ENCODE results near the gene INTS6. TPM values are rescaled to one million over a fixed set of nuclear protein-coding genes. Genes with fewer than 3 reads are reported as not detected.

Gene INTS6
- polyA plus RNA-seq, 1 donor (not counting 4 experiments of a cell fraction or from before 2014, with no cell fraction given): 44.2 TPM

GRCh38 chr13:51396352-51396751 lies 56.5 kb downstream of the INTS6 start:
- Histone ChIP-seq H4K20me1 (ENCODE audit: control insufficient read depth, extremely low read depth, insufficient read depth, low read length) (peaks cover 6% of the 10 kb centered on the region), H3K27me3 (ENCODE audit: control insufficient read depth, extremely low read depth, insufficient read depth, low read length) (no peaks in the 10 kb centered on the region), H3K4me1 (ENCODE audit: control insufficient read depth, extremely low read depth, insufficient read depth, low read length) (peaks cover 3% of the 10 kb centered on the region), H2AFZ (ENCODE audit: control insufficient read depth, low read length) (no peak overlapping the region), H3K9ac (ENCODE audit: control insufficient read depth, extremely low read depth, insufficient read depth, low read length) (no peak overlapping the region), H3K9me3 (ENCODE audit: control insufficient read depth, low read depth, low read length) (no peaks in the 10 kb centered on the region), H3K79me2 (ENCODE audit: control insufficient read depth, insufficient read depth, low read length) (peaks cover 81% of the 10 kb centered on the region), H3K36me3 (ENCODE audit: control insufficient read depth in 2 of 2, extremely low read depth in 1 of 2, insufficient read depth in 2 of 2, low read length in 2 of 2) (peaks cover 2 to 7% of the 10 kb centered on the region in 2 experiments), H3K27ac (ENCODE audit: control insufficient read depth, insufficient read depth, low read length) (no peak overlapping the region), H3K4me2 (ENCODE audit: control insufficient read depth, extremely low read depth, insufficient read depth, low read depth, low read length) (no peak overlapping the region), H3K4me3 (ENCODE audit: control insufficient read depth in 2 of 3, extremely low read depth in 1 of 3, insufficient read depth in 2 of 3, low read depth in 1 of 3, low read length in 3 of 3) (no peak overlapping the region), H3K9me1 (ENCODE audit: control insufficient read depth, extremely low read depth, insufficient read depth, low read length) (no peaks in the 10 kb centered on the region)
- dilution Hi-C loops (cut with MboI; ENCODE audit: extremely low pct_ligation_motif_present, low sequenced_read_pairs): no loop called here
- no peak for FAIRE-seq
- no peak for DNase-seq (ENCODE audit: low read depth, low spot score)
- TF ChIP-seq EZH2 (IDR thresholded peaks at IDR 0.05; ENCODE audit: low read length): no peak

GRCh38 chr13:51394724-51395123 lies 58.1 kb downstream of the INTS6 start:
- DNase-seq (ENCODE audit: low read depth, low spot score) (no peak), FAIRE-seq (no peak)
- Histone ChIP-seq H3K9me3 (ENCODE audit: control insufficient read depth, low read depth, low read length) (no peaks in the 10 kb centered on the region), H3K27me3 (ENCODE audit: control insufficient read depth, extremely low read depth, insufficient read depth, low read length) (no peaks in the 10 kb centered on the region), H3K36me3 (ENCODE audit: control insufficient read depth in 2 of 2, extremely low read depth in 1 of 2, insufficient read depth in 2 of 2, low read length in 2 of 2) (peaks cover 2 to 7% of the 10 kb centered on the region in 2 experiments), H3K79me2 (ENCODE audit: control insufficient read depth, insufficient read depth, low read length) (peaks cover 72% of the 10 kb centered on the region), H3K27ac (ENCODE audit: control insufficient read depth, insufficient read depth, low read length) (no peak overlapping the region), H3K9me1 (ENCODE audit: control insufficient read depth, extremely low read depth, insufficient read depth, low read length) (no peaks in the 10 kb centered on the region), H3K4me3 (ENCODE audit: control insufficient read depth in 2 of 3, extremely low read depth in 1 of 3, insufficient read depth in 2 of 3, low read depth in 1 of 3, low read length in 3 of 3) (no peak overlapping the region), H3K4me1 (ENCODE audit: control insufficient read depth, extremely low read depth, insufficient read depth, low read length) (peaks cover 3% of the 10 kb centered on the region), H2AFZ (ENCODE audit: control insufficient read depth, low read length) (no peak overlapping the region), H3K4me2 (ENCODE audit: control insufficient read depth, extremely low read depth, insufficient read depth, low read depth, low read length) (no peak overlapping the region), H4K20me1 (ENCODE audit: control insufficient read depth, extremely low read depth, insufficient read depth, low read length) (peaks cover 6% of the 10 kb centered on the region), H3K9ac (ENCODE audit: control insufficient read depth, extremely low read depth, insufficient read depth, low read length) (no peak overlapping the region)
- dilution Hi-C loops (cut with MboI; ENCODE audit: extremely low pct_ligation_motif_present, low sequenced_read_pairs): no loop called here
- no peak for TF ChIP-seq CTCF (optimal IDR thresholded peaks at IDR 0.05 in 1 of 3, IDR thresholded peaks at IDR 0.05 in 1 of 3, conservative IDR thresholded peaks at IDR 0.05 in 1 of 3; ENCODE audit: extremely low read depth in 1 of 3, insufficient read depth in 2 of 3, low read length in 3 of 3)
- TF ChIP-seq EZH2 (IDR thresholded peaks at IDR 0.05; ENCODE audit: low read length): no peak

- H2AFZ ChIP-seq (ENCODE audit: control insufficient read depth, low read length): no peak overlapping the region
- TF ChIP-seq CTCF (optimal IDR thresholded peaks at IDR 0.05 in 1 of 3, IDR thresholded peaks at IDR 0.05 in 1 of 3, conservative IDR thresholded peaks at IDR 0.05 in 1 of 3; ENCODE audit: extremely low read depth in 1 of 3, insufficient read depth in 2 of 3, low read length in 3 of 3): no peak
- TF ChIP-seq EZH2 (IDR thresholded peaks at IDR 0.05; ENCODE audit: low read length): no peak
- H3K36me3 ChIP-seq (ENCODE audit: control insufficient read depth in 2 of 2, extremely low read depth in 1 of 2, insufficient read depth in 2 of 2, low read length in 2 of 2): peaks cover 5 to 8% of the 10 kb centered on the region in 2 experiments
- H4K20me1 ChIP-seq (ENCODE audit: control insufficient read depth, extremely low read depth, insufficient read depth, low read length): no peaks in the 10 kb centered on the region
- no peak overlapping the region for H3K4me2 ChIP-seq (ENCODE audit: control insufficient read depth, extremely low read depth, insufficient read depth, low read depth, low read length)
- no peaks in the 10 kb centered on the region for H3K9me1 ChIP-seq (ENCODE audit: control insufficient read depth, extremely low read depth, insufficient read depth, low read length)
- FAIRE-seq (no peak), DNase-seq (ENCODE audit: low read depth, low spot score) (no peak)
- H3K9ac ChIP-seq (ENCODE audit: control insufficient read depth, extremely low read depth, insufficient read depth, low read length): no peak overlapping the region
- H3K4me1 ChIP-seq (ENCODE audit: control insufficient read depth, extremely low read depth, insufficient read depth, low read length): peaks cover 6% of the 10 kb centered on the region
- H3K27ac ChIP-seq (ENCODE audit: control insufficient read depth, insufficient read depth, low read length): no peak overlapping the region
- H3K9me3 ChIP-seq (ENCODE audit: control insufficient read depth, low read depth, low read length): no peaks in the 10 kb centered on the region
- no peaks in the 10 kb centered on the region for H3K27me3 ChIP-seq (ENCODE audit: control insufficient read depth, extremely low read depth, insufficient read depth, low read length)
- H3K4me3 ChIP-seq (ENCODE audit: control insufficient read depth in 2 of 3, extremely low read depth in 1 of 3, insufficient read depth in 2 of 3, low read depth in 1 of 3, low read length in 3 of 3): no peak overlapping the region
- H3K79me2 ChIP-seq (ENCODE audit: control insufficient read depth, insufficient read depth, low read length): peaks cover 19% of the 10 kb centered on the region
- dilution Hi-C loops (cut with MboI; ENCODE audit: extremely low pct_ligation_motif_present, low sequenced_read_pairs): no loop called here
These were observed 67.7 kb downstream of the INTS6 start for GRCh38 chr13:51385114-51385513.

Measured in keratinocyte (primary cell).